WI38 (cell line): ENCODE data around the gene CDH15.

Source experiments
- H3K4me3 ChIP-seq: 2 replicates; pipeline ENCODE4 v1.5.1; 2011; ENCODE audit warnings: low read depth, mild to moderate bottlenecking, control low read depth, low read length
- TF ChIP-seq, protein P1 (sequence below): IDR thresholded peaks from 2 replicates; pipeline ENCODE4 v1.5.1; 2012; ENCODE audit warnings: low read depth, mild to moderate bottlenecking, control low read depth, low read length

Gene CDH15

GRCh38 chr16:89140981-89141883, 30.3 kb upstream of the CDH15 start:
- TF ChIP-seq, protein P1, sequence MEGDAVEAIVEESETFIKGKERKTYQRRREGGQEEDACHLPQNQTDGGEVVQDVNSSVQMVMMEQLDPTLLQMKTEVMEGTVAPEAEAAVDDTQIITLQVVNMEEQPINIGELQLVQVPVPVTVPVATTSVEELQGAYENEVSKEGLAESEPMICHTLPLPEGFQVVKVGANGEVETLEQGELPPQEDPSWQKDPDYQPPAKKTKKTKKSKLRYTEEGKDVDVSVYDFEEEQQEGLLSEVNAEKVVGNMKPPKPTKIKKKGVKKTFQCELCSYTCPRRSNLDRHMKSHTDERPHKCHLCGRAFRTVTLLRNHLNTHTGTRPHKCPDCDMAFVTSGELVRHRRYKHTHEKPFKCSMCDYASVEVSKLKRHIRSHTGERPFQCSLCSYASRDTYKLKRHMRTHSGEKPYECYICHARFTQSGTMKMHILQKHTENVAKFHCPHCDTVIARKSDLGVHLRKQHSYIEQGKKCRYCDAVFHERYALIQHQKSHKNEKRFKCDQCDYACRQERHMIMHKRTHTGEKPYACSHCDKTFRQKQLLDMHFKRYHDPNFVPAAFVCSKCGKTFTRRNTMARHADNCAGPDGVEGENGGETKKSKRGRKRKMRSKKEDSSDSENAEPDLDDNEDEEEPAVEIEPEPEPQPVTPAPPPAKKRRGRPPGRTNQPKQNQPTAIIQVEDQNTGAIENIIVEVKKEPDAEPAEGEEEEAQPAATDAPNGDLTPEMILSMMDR = no peak
- H3K4me3 ChIP-seq = no peak overlapping the region

GRCh38 chr16:89141884-89142267, 29.7 kb upstream of the CDH15 start:
- H3K4me3 ChIP-seq = no peak overlapping the region
- TF ChIP-seq, protein P1 = no peak

DNA sequence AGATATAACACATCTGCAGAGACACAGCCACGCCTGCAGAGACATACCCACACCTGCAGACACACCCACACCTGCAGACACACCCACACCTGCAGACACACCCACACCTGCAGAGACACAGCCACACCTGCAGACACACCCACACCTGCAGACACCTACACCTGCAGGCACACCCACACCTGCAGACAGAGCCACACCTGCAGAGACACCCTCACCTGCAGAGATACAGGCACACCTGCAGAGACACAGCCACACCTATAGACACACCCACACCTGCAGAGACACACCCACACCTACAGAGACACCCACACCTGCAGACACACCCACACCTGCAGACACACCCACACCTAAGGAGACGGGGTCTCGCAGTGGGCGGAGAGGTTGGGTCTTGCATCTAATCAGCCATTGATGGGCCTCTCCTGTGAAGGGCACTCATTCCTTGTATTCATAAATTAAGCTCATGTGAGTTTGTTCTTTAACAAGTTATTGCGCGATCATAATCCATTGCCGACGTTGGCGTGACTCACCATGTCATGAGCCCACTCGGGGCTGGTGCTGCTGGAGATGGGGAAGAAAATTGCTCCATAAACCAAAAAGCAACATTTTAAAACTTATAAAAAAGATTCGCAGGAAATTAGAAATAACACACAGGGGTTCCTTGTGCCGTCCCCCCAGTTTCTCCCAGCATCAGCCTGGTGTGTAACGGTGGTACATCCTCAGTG, 28.9 kb upstream of the CDH15 start:
- TF ChIP-seq, protein P1 = no peak
- no peak overlapping the region for H3K4me3 ChIP-seq

DNA sequence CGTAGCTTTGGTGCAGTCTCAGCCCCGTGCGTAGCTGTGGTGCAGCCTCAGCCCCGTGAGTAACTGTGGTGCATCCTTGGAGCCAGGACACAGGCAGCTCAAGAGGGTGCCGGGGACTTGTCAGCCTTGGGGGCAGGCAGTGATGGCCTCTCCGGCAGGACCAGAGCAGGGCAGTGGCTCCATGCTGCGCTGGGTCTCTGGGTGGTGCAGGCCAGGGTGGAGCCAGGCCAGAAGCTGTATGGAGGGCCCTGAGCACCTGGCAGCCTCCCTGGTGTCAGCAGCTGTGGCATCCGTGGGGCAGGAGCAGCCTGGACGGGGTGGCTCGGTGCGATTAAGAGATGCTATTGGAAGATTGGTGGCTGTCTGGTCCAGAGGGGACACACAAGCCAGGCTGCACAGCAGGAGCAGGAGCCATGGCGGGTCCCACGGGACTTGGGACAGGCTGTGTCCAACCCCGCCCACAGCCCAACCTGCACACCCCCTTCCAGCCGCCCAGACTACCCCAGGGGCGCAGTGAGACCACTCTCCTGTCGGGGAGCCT, 28.3 kb upstream of the CDH15 start:
- TF ChIP-seq, protein P1 = no peak
- no peak overlapping the region for H3K4me3 ChIP-seq

DNA sequence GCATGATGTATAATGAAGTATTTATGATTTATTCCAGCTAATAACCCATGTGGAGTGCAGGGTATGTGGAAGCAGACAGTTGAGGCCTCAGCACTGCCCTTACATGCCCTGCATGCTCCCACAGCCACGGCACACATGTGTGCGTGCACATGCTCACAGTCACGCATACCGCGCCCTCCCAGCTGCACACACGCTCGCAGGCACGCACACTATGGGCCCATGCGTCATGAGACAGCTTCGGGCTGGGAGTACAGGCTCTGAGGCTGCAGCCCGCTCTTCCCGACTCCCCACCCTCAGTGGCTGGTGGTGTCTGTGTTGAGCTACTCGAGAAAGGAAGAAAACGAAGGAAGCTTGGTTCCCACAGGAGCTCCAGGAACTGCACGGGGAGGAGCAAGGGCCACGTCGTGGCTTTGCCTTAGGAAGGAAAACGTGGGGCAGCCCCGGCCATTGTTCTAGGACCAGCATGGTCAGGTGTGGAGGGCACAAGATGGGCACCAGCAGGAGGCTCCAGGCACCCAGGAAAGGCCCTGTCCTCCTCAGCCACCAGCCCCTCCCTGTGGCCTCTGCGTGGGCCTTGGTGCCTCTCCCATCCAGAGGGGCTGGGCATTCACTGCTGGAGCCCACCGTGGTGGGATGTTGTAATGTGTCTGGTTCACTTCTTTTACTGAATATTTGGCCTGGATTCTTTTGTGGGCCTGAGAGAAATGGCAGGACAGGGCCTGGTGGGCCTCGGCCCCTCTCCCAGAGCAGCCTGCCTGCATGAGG, 27.5 kb upstream of the CDH15 start:
- TF ChIP-seq, protein P1 = no peak
- H3K4me3 ChIP-seq = no peak overlapping the region

DNA sequence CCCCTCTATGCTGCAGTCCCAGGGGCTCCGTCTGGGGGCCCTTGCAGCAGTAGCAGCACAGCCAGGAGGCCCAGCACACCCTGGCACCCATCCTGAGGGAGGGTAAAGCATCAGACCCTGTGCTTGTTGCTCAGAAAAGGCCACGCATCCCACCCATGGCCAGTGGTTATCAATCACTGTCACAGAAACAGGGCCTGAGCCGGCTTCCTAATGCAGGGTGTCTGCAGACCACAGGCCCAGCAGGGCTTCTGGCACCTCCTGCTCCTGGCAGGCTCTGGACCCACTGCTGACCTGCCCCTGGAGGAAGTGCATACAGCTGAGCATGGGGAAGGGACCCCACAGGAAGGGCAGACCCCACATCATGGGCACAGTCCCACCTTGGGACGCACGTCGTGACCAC, 26.9 kb upstream of the CDH15 start:
- TF ChIP-seq, protein P1 = no peak
- H3K4me3 ChIP-seq = no peak overlapping the region
